Natural killer cell (primary cell): ENCODE measurements around the gene TRAF3IP1. TPM values are rescaled to one million over a fixed set of nuclear protein-coding genes. Genes with fewer than 3 reads are reported as not detected.
"Not testable (repeated sequence)": the region's sequence is repeated elsewhere in the genome, so short reads cannot be mapped to it uniquely, and the experiment has no call there.

Experiments
- ATAC-seq, 3 donors: fragments of 150-1000 bp in 2 of 3; fragments of 200-7000 bp in 1 of 3; cut with Tn5 transposase; 1 replicate in 1 of 3; 2 replicates in 2 of 3; pipeline ENCODE4 v1.10.0; 2021; ENCODE audit warnings: mild to moderate bottlenecking in 2 of 3, moderate library complexity in 2 of 3
- DNase-seq, 2 donors: peaks; one replicate each; pipeline versions ENCODE4 v3.0.0 to v3.0.0-alpha.2; 2013 to 2021; ENCODE audit warnings: mixed read lengths in 1 of 2
- H3K27ac ChIP-seq: one replicate; pipeline ENCODE4 v1.5.1; 2013; ENCODE audit warnings: mild to moderate bottlenecking, low read length
- H3K27me3 ChIP-seq: one replicate; pipeline ENCODE4 v1.6.1; 2013; ENCODE audit warnings: low read length; ENCODE audit not compliant: control insufficient read depth, insufficient read depth
- H3K36me3 ChIP-seq: one replicate; pipeline ENCODE4 v1.6.1; 2013; ENCODE audit warnings: low read length; ENCODE audit not compliant: control insufficient read depth, insufficient read depth
- H3K4me1 ChIP-seq: one replicate; pipeline ENCODE4 v1.6.1; 2013; ENCODE audit warnings: low read length; ENCODE audit not compliant: control insufficient read depth, insufficient read depth
- H3K4me3 ChIP-seq: one replicate; pipeline ENCODE4 v1.5.1; 2013; ENCODE audit warnings: low read length
- H3K9me3 ChIP-seq: one replicate; pipeline ENCODE4 v1.6.1; 2013; ENCODE audit warnings: low read length; ENCODE audit not compliant: control insufficient read depth, insufficient read depth
- H3K27ac Mint-ChIP-seq, 2 donors: one replicate each; pipeline ENCODE4 v1.8.0; 2022; ENCODE audit warnings: mild to moderate bottlenecking in 2 of 2, mixed read lengths in 2 of 2, moderate library complexity in 1 of 2
- H3K27me3 Mint-ChIP-seq, 2 donors: one replicate each; pipeline ENCODE4 v1.8.0; 2022; ENCODE audit warnings: low read depth in 2 of 2, mixed read lengths in 2 of 2
- H3K36me3 Mint-ChIP-seq: one replicate; pipeline ENCODE4 v1.8.0; 2022; ENCODE audit warnings: mixed read lengths
- H3K4me1 Mint-ChIP-seq, 2 donors: one replicate each; pipeline ENCODE4 v1.8.0; 2022; ENCODE audit warnings: mixed read lengths in 2 of 2
- H3K4me3 Mint-ChIP-seq: one replicate; pipeline ENCODE4 v1.8.0; 2022; ENCODE audit warnings: mild to moderate bottlenecking, moderate library complexity, mixed read lengths
- H3K9me3 Mint-ChIP-seq, 2 donors: one replicate each; pipeline ENCODE4 v1.8.0; 2022; ENCODE audit warnings: mixed read lengths in 2 of 2
- CTCF ChIP-seq: fragments of 200-600 bp; IDR thresholded peaks from one replicate; pipeline ENCODE4 v1.8.0; 2022; ENCODE audit warnings: antibody characterized with exemption
- WGBS: methylation state at CpG from one replicate; pipeline ENCODE4 v1.1.7; 2013; ENCODE audit warnings: missing lambda C conversion rate; ENCODE audit not compliant: insufficient coverage; 5-methylcytosine and 5-hydroxymethylcytosine counted together
- intact Hi-C: fragments of 100-400 bp; cut with micrococcal nuclease; formaldehyde crosslinking; loops from one replicate; pipeline ENCODE4 v1.14.2; 2022
- total RNA-seq, 4 donors: library from RNA; stranded (reverse); fragments of 120-200 nt in 1 of 4; gene quantifications; one replicate each; pipeline versions ENCODE4 v1.2.3 to v1.2.4, GENCODE V29; 2013 to 2022

Gene TRAF3IP1
- total RNA-seq, 3 donors from 2014 or later (not counting 1 experiment from before 2014, with no cell fraction given): 9.7 to 11.9 (median 11.3) TPM

- Mint-ChIP-seq H3K9me3 (no peaks in the 10 kb centered on the region), H3K4me3 (no peak overlapping the region), H3K27ac (no peak overlapping the region), H3K36me3 (no peaks in the 10 kb centered on the region), H3K4me1 (no peaks in the 10 kb centered on the region), H3K27me3 (no peaks in the 10 kb centered on the region)
- intact Hi-C loops: no loop called here
- Histone ChIP-seq H3K27me3 (no peaks in the 10 kb centered on the region), H3K36me3 (peaks cover 10% of the 10 kb centered on the region), H3K4me1 (no peaks in the 10 kb centered on the region), H3K9me3 (no peaks in the 10 kb centered on the region), H3K27ac (no peak overlapping the region), H3K4me3 (no peak overlapping the region)
- no CpG with 5 or more reads among the region's 3 CpGs for WGBS
- ATAC-seq (no peak), DNase-seq (no peak)
- TF ChIP-seq CTCF: no peak
Observed at GRCh38 chr2:238327751-238328150, 7.4 kb downstream of the TRAF3IP1 start.

GRCh38 chr2:238330391-238330790 lies 10.1 kb downstream of the TRAF3IP1 start:
- no peak overlapping the region for H3K4me3 ChIP-seq
- H3K4me1 ChIP-seq: no peaks in the 10 kb centered on the region
- peaks cover 10% of the 10 kb centered on the region for H3K36me3 ChIP-seq
- Mint-ChIP-seq H3K27ac (no peak overlapping the region), H3K27me3 (no peaks in the 10 kb centered on the region), H3K4me1 (no peaks in the 10 kb centered on the region), H3K4me3 (no peak overlapping the region), H3K9me3 (no peaks in the 10 kb centered on the region), H3K36me3 (no peaks in the 10 kb centered on the region)
- DNase-seq: no peak
- intact Hi-C loops: no loop called here
- no peaks in the 10 kb centered on the region for H3K27me3 ChIP-seq
- no peak for ATAC-seq
- WGBS: 95% methylated on average over 9 of the region's 9 CpGs
- no peak for TF ChIP-seq CTCF
- H3K27ac ChIP-seq: no peak overlapping the region
- H3K9me3 ChIP-seq: no peaks in the 10 kb centered on the region

- H3K4me3 Mint-ChIP-seq: no peak overlapping the region
- ATAC-seq: no peak
- Histone ChIP-seq H3K4me1 (no peaks in the 10 kb centered on the region), H3K27ac (no peak overlapping the region), H3K27me3 (no peaks in the 10 kb centered on the region), H3K9me3 (no peaks in the 10 kb centered on the region), H3K4me3 (no peak overlapping the region), H3K36me3 (peaks cover 10% of the 10 kb centered on the region)
- H3K4me1 Mint-ChIP-seq: peaks cover 0 to 2% of the 10 kb centered on the region in 2 donors
- TF ChIP-seq CTCF: no peak
- no peaks in the 10 kb centered on the region for H3K9me3 Mint-ChIP-seq
- WGBS: 91% methylated on average over 2 of the region's 5 CpGs
- H3K27me3 Mint-ChIP-seq: no peaks in the 10 kb centered on the region
- H3K27ac Mint-ChIP-seq: no peak overlapping the region
- no peaks in the 10 kb centered on the region for H3K36me3 Mint-ChIP-seq
- intact Hi-C loops: no loop called here
- no peak for DNase-seq
Observed at GRCh38 chr2:238331916-238332315, 11.6 kb downstream of the TRAF3IP1 start.

- H3K4me3 Mint-ChIP-seq: no peak overlapping the region
- no peaks in the 10 kb centered on the region for H3K27me3 ChIP-seq
- no peaks in the 10 kb centered on the region for H3K9me3 ChIP-seq
- peaks cover 5% of the 10 kb centered on the region for H3K4me1 ChIP-seq
- H3K27ac Mint-ChIP-seq: no peak overlapping the region
- intact Hi-C loops: no loop called here
- no peak overlapping the region for H3K4me3 ChIP-seq
- no peaks in the 10 kb centered on the region for H3K9me3 Mint-ChIP-seq
- WGBS: 91% methylated on average over 6 of the region's 6 CpGs
- no peak for TF ChIP-seq CTCF
- DNase-seq: no peak
- H3K36me3 Mint-ChIP-seq: no peaks in the 10 kb centered on the region
- peaks cover 0 to 11% of the 10 kb centered on the region in 2 donors for H3K4me1 Mint-ChIP-seq
- H3K27ac ChIP-seq: no peak overlapping the region
- no peaks in the 10 kb centered on the region for H3K36me3 ChIP-seq
- no peaks in the 10 kb centered on the region for H3K27me3 Mint-ChIP-seq
- ATAC-seq: no peak
Observed at GRCh38 chr2:238334885-238335284, 14.6 kb downstream of the TRAF3IP1 start.

- peaks cover 0 to 11% of the 10 kb centered on the region in 2 donors for H3K4me1 Mint-ChIP-seq
- intact Hi-C loops, H3K27me3 ChIP-seq, ATAC-seq, H3K9me3 ChIP-seq, H3K36me3 ChIP-seq, DNase-seq, H3K27me3 Mint-ChIP-seq, H3K27ac ChIP-seq, H3K4me3 ChIP-seq, H3K4me1 ChIP-seq, H3K4me3 Mint-ChIP-seq, H3K9me3 Mint-ChIP-seq, H3K27ac Mint-ChIP-seq, H3K36me3 Mint-ChIP-seq: not testable (repeated sequence)
- 100% methylated on average over 5 of the region's 8 CpGs for WGBS
Observed at GRCh38 chr2:238335591-238335990, 15.3 kb downstream of the TRAF3IP1 start.
